ENCODE measurements around the gene ECSCR. TPM values are rescaled to one million over a fixed set of nuclear protein-coding genes. Genes with fewer than 3 reads are reported as not detected.

Gene ECSCR
- total RNA-seq, 1 experiment from 2014 or later: not detected

- Histone ChIP-seq H3K27ac (ENCODE audit: low read length) (no peak overlapping the region), H3K4me3 (ENCODE audit: low read depth in 2 of 2, low read length in 2 of 2) (no peak overlapping the region), H3K36me3 (ENCODE audit: control insufficient read depth, insufficient read depth, low read length) (no peaks in the 10 kb centered on the region), H3K9me3 (ENCODE audit: control insufficient read depth, insufficient read depth, low read depth, low read length) (no peaks in the 10 kb centered on the region), H3K4me1 (ENCODE audit: control insufficient read depth, insufficient read depth, low read length) (peaks cover 19% of the 10 kb centered on the region), H3K27me3 (ENCODE audit: control insufficient read depth, insufficient read depth, low read length) (no peaks in the 10 kb centered on the region)
- intact Hi-C loops (cut with micrococcal nuclease; ENCODE audit: unreplicated experiment) (loop anchor here (10.0 kb wide), 1 partner anchor 115 kb away; no protein-coding TSS in a partner anchor), in situ Hi-C loops (cut with HindIII; ENCODE audit: low pct_unique_long_range_greater_than_20kb, low sequenced_read_pairs) (loop anchor here (25.0 kb wide), 1 partner anchor 113 kb away; no protein-coding TSS in a partner anchor)
- ChIA-PET POLR2A (no interaction called here), CTCF (no interaction called here)
- no peak for ATAC-seq
- TF ChIP-seq SIN3A (IDR thresholded peaks at IDR 0.05; ENCODE audit: borderline replicate concordance, insufficient read depth, low read depth, low read length) (no peak), CTCF (IDR thresholded peaks at IDR 0.05) (no peak), TCF7L2 (IDR thresholded peaks at IDR 0.05; ENCODE audit: low read depth, low read length) (no peak), REST (IDR thresholded peaks at IDR 0.05; ENCODE audit: insufficient read depth in 1 of 2, low read depth in 2 of 2, low read length in 1 of 2) (no peak), POLR2AphosphoS5 (IDR thresholded peaks at IDR 0.05; ENCODE audit: low read depth, low read length) (no peak)
- no TSS peak for BruUV-seq (replicated peaks)
- DNase-seq (ENCODE audit: low read depth, low spot score): no peak
Measured at GRCh38 chr5:139399501-139400121, 62.9 kb downstream of the ECSCR start.

Other genes starting within 250 kb of the ECSCR start
- 194 TPM for gene MATR3, start 169.0 kb downstream of the ECSCR start, total RNA-seq (2021; ENCODE audit: unreplicated experiment)
- 79.4 TPM for gene PAIP2, start 120.9 kb downstream of the ECSCR start, total RNA-seq (2021; ENCODE audit: unreplicated experiment)
- gene SLC23A1, start 79.4 kb downstream of the ECSCR start, total RNA-seq (2021; ENCODE audit: unreplicated experiment): not detected
- gene MZB1, start 72.8 kb downstream of the ECSCR start, total RNA-seq (2021; ENCODE audit: unreplicated experiment): 0.49 TPM
- gene PROB1, start 67.6 kb downstream of the ECSCR start, total RNA-seq (2021; ENCODE audit: unreplicated experiment): 2.3 TPM
- 5.5 TPM for gene SPATA24, start 58.7 kb downstream of the ECSCR start, total RNA-seq (2021; ENCODE audit: unreplicated experiment)
- 8.8 TPM for gene DNAJC18, start 23.2 kb downstream of the ECSCR start, total RNA-seq (2021; ENCODE audit: unreplicated experiment)
- gene SMIM33, start 8.3 kb upstream of the ECSCR start, total RNA-seq (2021; ENCODE audit: unreplicated experiment): not detected
- gene STING1, start 20.0 kb upstream of the ECSCR start, total RNA-seq (2021; ENCODE audit: unreplicated experiment): 22.8 TPM
- 222 TPM for gene UBE2D2, start 98.6 kb upstream of the ECSCR start, total RNA-seq (2021; ENCODE audit: unreplicated experiment)
- gene CXXC5, start 185.6 kb upstream of the ECSCR start, total RNA-seq (2021; ENCODE audit: unreplicated experiment): 85.0 TPM